Panc1 (cell line): ENCODE data around the gene SLC37A1.

Source experiments
- CTCF ChIP-seq: fragments of 450-650 bp; IDR thresholded peaks from 2 replicates; pipeline ENCODE4 v1.5.1; 2017; ENCODE audit warnings: mild to moderate bottlenecking
- POLR2AphosphoS5 ChIP-seq: IDR thresholded peaks from 2 replicates; pipeline ENCODE4 v1.6.1; 2012; ENCODE audit warnings: mild to moderate bottlenecking, low read depth, low read length, moderate library complexity
- REST ChIP-seq, 2 experiments: IDR thresholded peaks; 2 replicates each; pipeline ENCODE4 v1.6.1; 2011 to 2012; ENCODE audit warnings: low read depth in 2 of 2, control low read depth in 1 of 2, low read length in 1 of 2, mild to moderate bottlenecking in 1 of 2, moderate library complexity in 1 of 2; ENCODE audit not compliant: insufficient read depth in 1 of 2

- no peak for TF ChIP-seq CTCF
- no peak for TF ChIP-seq POLR2AphosphoS5
- no peak for TF ChIP-seq REST (IDR thresholded peaks at IDR 0.05; ENCODE audit: insufficient read depth in 1 of 2, low read depth in 2 of 2, low read length in 1 of 2)
These were observed 21.5 kb upstream of the SLC37A1 start for GRCh38 chr21:42492201-42492600.
